Keratinocyte (primary cell): ENCODE results near the gene NLRC3. TPM values are rescaled to one million over a fixed set of nuclear protein-coding genes. Genes with fewer than 3 reads are reported as not detected.

ENCODE experiments used
- DNase-seq: peaks from one replicate; pipeline ENCODE4 v3.0.0-alpha.2; 2011; ENCODE audit warnings: low read depth, missing footprints, low spot score
- FAIRE-seq: peaks from 2 replicates; lab custom pipeline; 2011; peaks lifted over from hg19 to GRCh38; lab: Jason Lieb, UNC
- H2AFZ ChIP-seq: 2 replicates; pipeline ENCODE4 v1.6.0; 2012; ENCODE audit warnings: low read length, control low read depth, inconsistent platforms; ENCODE audit not compliant: control insufficient read depth
- H3K27ac ChIP-seq: 2 replicates; pipeline ENCODE4 v1.5.1; 2011; ENCODE audit warnings: low read length; ENCODE audit not compliant: control insufficient read depth, insufficient read depth
- H3K27me3 ChIP-seq: 3 replicates; pipeline ENCODE4 v1.6.0; 2011; ENCODE audit warnings: low read length; ENCODE audit not compliant: control insufficient read depth, insufficient read depth; ENCODE audit errors: extremely low read depth
- H3K36me3 ChIP-seq, 2 experiments: 2 replicates in 1 of 2; 3 replicates in 1 of 2; pipeline ENCODE4 v1.5.1; 2011; ENCODE audit warnings: low read length in 2 of 2, mild to moderate bottlenecking in 1 of 2; ENCODE audit not compliant: control insufficient read depth in 2 of 2, insufficient read depth in 2 of 2; ENCODE audit errors: extremely low read depth in 1 of 2
- H3K4me1 ChIP-seq: 3 replicates; pipeline ENCODE4 v1.5.1; 2011; ENCODE audit warnings: low read length; ENCODE audit not compliant: control insufficient read depth, insufficient read depth; ENCODE audit errors: extremely low read depth
- H3K4me2 ChIP-seq: 3 replicates; pipeline ENCODE4 v1.6.0; 2011; ENCODE audit warnings: low read depth, low read length; ENCODE audit not compliant: control insufficient read depth, insufficient read depth; ENCODE audit errors: extremely low read depth
- H3K4me3 ChIP-seq, 3 experiments: fragments of 200-600 bp in 1 of 3; sonication (generic) in 1 of 3; 2 replicates in 2 of 3; 3 replicates in 1 of 3; pipeline ENCODE4 v1.5.1; 2011 to 2016; ENCODE audit warnings: low read length in 3 of 3, mild to moderate bottlenecking in 3 of 3, control low read depth in 2 of 3, inconsistent platforms in 1 of 3, low read depth in 1 of 3, mixed read lengths in 1 of 3, mixed run types in 1 of 3, moderate library complexity in 1 of 3; ENCODE audit not compliant: control insufficient read depth in 2 of 3, insufficient read depth in 2 of 3; ENCODE audit errors: extremely low read depth in 1 of 3
- H3K79me2 ChIP-seq: 2 replicates; pipeline ENCODE4 v1.6.0; 2012; ENCODE audit warnings: low read length; ENCODE audit not compliant: control insufficient read depth, insufficient read depth
- H3K9ac ChIP-seq: 3 replicates; pipeline ENCODE4 v1.6.0; 2011; ENCODE audit warnings: low read length; ENCODE audit not compliant: control insufficient read depth, insufficient read depth; ENCODE audit errors: extremely low read depth
- H3K9me1 ChIP-seq: 3 replicates; pipeline ENCODE4 v1.6.0; 2011; ENCODE audit warnings: low read length; ENCODE audit not compliant: control insufficient read depth, insufficient read depth; ENCODE audit errors: extremely low read depth
- H3K9me3 ChIP-seq: 2 replicates; pipeline ENCODE4 v1.5.1; 2012; ENCODE audit warnings: low read depth, low read length; ENCODE audit not compliant: control insufficient read depth
- H4K20me1 ChIP-seq: 3 replicates; pipeline ENCODE4 v1.6.0; 2011; ENCODE audit warnings: low read length; ENCODE audit not compliant: control insufficient read depth, insufficient read depth; ENCODE audit errors: extremely low read depth
- CTCF ChIP-seq, 3 experiments: IDR thresholded peaks in 1 of 3; conservative IDR thresholded peaks in 1 of 3; optimal IDR thresholded peaks in 1 of 3; 2 replicates in 2 of 3; 3 replicates in 1 of 3; pipeline versions ENCODE3 to v1.5.1; 2011; ENCODE audit warnings: low read length in 3 of 3, mild to moderate bottlenecking in 3 of 3, moderate library complexity in 2 of 3, control low read depth in 1 of 3, inconsistent platforms in 1 of 3; ENCODE audit not compliant: insufficient read depth in 2 of 3; ENCODE audit errors: extremely low read depth in 1 of 3
- EZH2 ChIP-seq: IDR thresholded peaks from one replicate; pipeline ENCODE4 v1.6.1; 2012; ENCODE audit warnings: inconsistent platforms, mild to moderate bottlenecking, low read length, moderate library complexity
- dilution Hi-C: fragments of 300-500 bp; cut with MboI; formaldehyde crosslinking; loops from one replicate; pipeline ENCODE4 v1.7.0; 2020; ENCODE audit warnings: low sequenced_read_pairs; ENCODE audit not compliant: extremely low pct_ligation_motif_present
- polyA plus RNA-seq, 5 experiments: library from polyadenylated mRNA; depleted of rRNA in 3 of 5; stranded (reverse) in 3 of 5; stranded (forward) in 1 of 5; unstranded in 1 of 5; fragments of >200 nt; gene quantifications; 1 replicate in 1 of 5; 2 replicates in 3 of 5; 3 replicates in 1 of 5; pipeline versions ENCODE4 v1.2.1 to v1.2.3, GENCODE V29; 2011 to 2012; ENCODE audit warnings: missing spikeins in 2 of 5, low read depth in 1 of 5, low replicate concordance in 1 of 5

The NLRC3 gene
- polyA plus RNA-seq, 1 donor (not counting 4 experiments of a cell fraction or from before 2014, with no cell fraction given), result not detected

- Histone ChIP-seq H3K4me3 (no peak overlapping the region), H3K9me1 (no peaks in the 10 kb centered on the region), H2AFZ (no peak overlapping the region), H3K79me2 (peaks cover 10% of the 10 kb centered on the region), H3K27me3 (no peaks in the 10 kb centered on the region), H3K9ac (no peak overlapping the region), H3K36me3 (peaks cover 4 to 8% of the 10 kb centered on the region in 2 experiments), H4K20me1 (no peaks in the 10 kb centered on the region), H3K9me3 (no peaks in the 10 kb centered on the region), H3K4me2 (no peak overlapping the region), H3K27ac (no peak overlapping the region), H3K4me1 (peaks cover 8% of the 10 kb centered on the region)
- TF ChIP-seq CTCF (optimal IDR thresholded peaks at IDR 0.05 in 1 of 3, IDR thresholded peaks at IDR 0.05 in 1 of 3, conservative IDR thresholded peaks at IDR 0.05 in 1 of 3; ENCODE audit: extremely low read depth in 1 of 3, insufficient read depth in 2 of 3, low read length in 3 of 3), result no peak
- no peak for TF ChIP-seq EZH2
- DNase-seq (no peak), FAIRE-seq (no peak)
- dilution Hi-C loops, result no loop called here
Measured at GRCh38 chr16:3607161-3607560, 30.0 kb upstream of the NLRC3 start.

GRCh38 chr16:3606441-3606840, 29.2 kb upstream of the NLRC3 start:
- H3K27ac ChIP-seq, result no peak overlapping the region
- peaks cover 4 to 9% of the 10 kb centered on the region in 2 experiments for H3K36me3 ChIP-seq
- no peak overlapping the region for H2AFZ ChIP-seq
- no peaks in the 10 kb centered on the region for H4K20me1 ChIP-seq
- H3K9me3 ChIP-seq, result no peaks in the 10 kb centered on the region
- H3K4me1 ChIP-seq, result peaks cover 8% of the 10 kb centered on the region
- H3K4me3 ChIP-seq, result no peak overlapping the region
- TF ChIP-seq EZH2 (no peak), CTCF (optimal IDR thresholded peaks at IDR 0.05 in 1 of 3, IDR thresholded peaks at IDR 0.05 in 1 of 3, conservative IDR thresholded peaks at IDR 0.05 in 1 of 3; ENCODE audit: extremely low read depth in 1 of 3, insufficient read depth in 2 of 3, low read length in 3 of 3) (no peak)
- peaks cover 4% of the 10 kb centered on the region for H3K79me2 ChIP-seq
- FAIRE-seq (no peak), DNase-seq (no peak)
- H3K27me3 ChIP-seq, result no peaks in the 10 kb centered on the region
- H3K4me2 ChIP-seq, result no peak overlapping the region
- no peak overlapping the region for H3K9ac ChIP-seq
- no peaks in the 10 kb centered on the region for H3K9me1 ChIP-seq
- dilution Hi-C loops, result no loop called here
